LNCaP clone FGC (cell line): ENCODE measurements around the gene ITGA2B.

Experiments
- DNase-seq: peaks from one replicate; pipeline ENCODE4 v3.0.0-alpha.2; 2011; ENCODE audit warnings: low read depth
- H3K4me3 ChIP-seq: 2 replicates; pipeline ENCODE4 v1.5.1; 2011; ENCODE audit warnings: mild to moderate bottlenecking, low read depth, low read length, control low read depth
- TF ChIP-seq, protein P1 (sequence below): IDR thresholded peaks from 2 replicates; pipeline ENCODE4 v1.5.1; 2012; ENCODE audit warnings: mild to moderate bottlenecking; ENCODE audit not compliant: control insufficient read depth, insufficient read depth; ENCODE audit errors: extremely low read depth

ITGA2B gene

DNA sequence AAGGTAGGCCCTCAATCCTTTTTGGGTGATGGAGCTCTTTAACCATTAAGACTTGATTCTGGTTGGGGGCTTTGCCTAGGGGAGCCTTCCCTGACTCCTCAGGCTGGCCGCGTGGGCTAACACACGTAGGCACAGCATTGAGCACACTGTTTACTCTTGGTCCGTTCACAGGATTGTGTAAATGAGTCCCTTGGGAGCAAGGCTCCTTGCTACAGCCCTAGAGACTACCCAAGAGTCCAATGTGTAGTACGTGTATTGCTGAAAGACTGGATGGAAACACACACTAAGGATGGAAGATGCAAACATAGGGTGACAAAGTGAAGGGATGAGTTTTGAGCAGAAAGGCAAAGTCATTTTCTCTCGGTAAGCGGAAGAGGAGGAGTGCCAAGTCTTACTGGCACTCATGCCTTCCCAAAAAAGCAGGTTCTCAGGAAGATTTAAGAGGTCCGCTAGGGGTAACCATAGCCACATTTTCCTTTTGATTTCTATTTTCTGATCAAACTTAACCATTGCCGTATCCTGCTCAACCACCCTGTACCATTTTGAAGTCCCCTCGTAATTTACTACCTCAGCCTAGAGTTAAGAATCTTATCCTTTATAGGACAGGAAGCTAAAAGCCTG, 911 bp upstream of the ITGA2B start:
- no peak overlapping the region for H3K4me3 ChIP-seq
- no peak for DNase-seq
- TF ChIP-seq, protein P1, sequence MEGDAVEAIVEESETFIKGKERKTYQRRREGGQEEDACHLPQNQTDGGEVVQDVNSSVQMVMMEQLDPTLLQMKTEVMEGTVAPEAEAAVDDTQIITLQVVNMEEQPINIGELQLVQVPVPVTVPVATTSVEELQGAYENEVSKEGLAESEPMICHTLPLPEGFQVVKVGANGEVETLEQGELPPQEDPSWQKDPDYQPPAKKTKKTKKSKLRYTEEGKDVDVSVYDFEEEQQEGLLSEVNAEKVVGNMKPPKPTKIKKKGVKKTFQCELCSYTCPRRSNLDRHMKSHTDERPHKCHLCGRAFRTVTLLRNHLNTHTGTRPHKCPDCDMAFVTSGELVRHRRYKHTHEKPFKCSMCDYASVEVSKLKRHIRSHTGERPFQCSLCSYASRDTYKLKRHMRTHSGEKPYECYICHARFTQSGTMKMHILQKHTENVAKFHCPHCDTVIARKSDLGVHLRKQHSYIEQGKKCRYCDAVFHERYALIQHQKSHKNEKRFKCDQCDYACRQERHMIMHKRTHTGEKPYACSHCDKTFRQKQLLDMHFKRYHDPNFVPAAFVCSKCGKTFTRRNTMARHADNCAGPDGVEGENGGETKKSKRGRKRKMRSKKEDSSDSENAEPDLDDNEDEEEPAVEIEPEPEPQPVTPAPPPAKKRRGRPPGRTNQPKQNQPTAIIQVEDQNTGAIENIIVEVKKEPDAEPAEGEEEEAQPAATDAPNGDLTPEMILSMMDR, result no peak

DNA sequence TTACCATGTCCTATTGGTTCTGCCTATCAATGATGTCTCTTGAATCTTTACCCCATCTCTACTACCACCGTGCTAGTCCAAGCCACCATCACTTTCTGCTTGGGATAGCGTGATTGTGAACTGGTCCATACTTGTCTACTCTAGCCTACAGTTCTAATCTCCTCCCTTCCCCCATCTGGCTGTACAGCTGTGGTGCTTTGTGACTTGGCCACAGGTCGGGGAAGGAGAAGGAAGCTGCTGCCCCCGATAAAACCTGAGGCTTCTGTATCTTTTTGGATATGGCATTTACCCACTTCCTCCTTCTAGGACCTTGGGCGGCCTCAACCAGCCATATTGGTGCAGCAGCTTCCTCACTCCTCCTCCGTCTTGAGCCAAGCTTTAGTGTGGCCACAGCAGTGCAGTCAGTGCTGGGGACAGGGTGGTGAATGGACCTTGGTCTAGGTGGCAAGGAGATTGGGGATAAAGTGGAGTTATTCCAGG, 314 bp upstream of the ITGA2B start:
- TF ChIP-seq, protein P1, result no peak
- no peak for DNase-seq
- H3K4me3 ChIP-seq, result no peak overlapping the region

DNA sequence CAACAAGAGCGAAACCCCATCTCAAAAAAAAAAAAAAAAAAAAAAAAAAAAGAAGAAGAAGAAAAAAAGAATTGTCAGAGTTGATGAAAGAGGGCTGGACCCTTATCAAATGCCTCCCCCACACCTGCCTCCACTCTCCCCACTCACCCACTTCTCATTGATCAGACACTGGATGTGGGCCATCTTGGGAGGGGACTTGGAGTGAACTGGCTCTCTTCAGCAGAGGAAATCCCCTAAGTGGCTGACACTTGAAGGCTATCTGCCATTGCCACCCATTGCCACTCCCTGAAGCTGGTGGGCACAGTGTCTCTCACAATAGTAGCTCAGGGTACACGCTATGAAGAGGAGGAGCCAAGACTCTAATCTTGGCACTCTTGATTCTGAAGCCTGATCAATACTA, 1.6 kb downstream of the ITGA2B start:
- no peak for DNase-seq
- no peak overlapping the region for H3K4me3 ChIP-seq
- TF ChIP-seq, protein P1, result no peak

DNA sequence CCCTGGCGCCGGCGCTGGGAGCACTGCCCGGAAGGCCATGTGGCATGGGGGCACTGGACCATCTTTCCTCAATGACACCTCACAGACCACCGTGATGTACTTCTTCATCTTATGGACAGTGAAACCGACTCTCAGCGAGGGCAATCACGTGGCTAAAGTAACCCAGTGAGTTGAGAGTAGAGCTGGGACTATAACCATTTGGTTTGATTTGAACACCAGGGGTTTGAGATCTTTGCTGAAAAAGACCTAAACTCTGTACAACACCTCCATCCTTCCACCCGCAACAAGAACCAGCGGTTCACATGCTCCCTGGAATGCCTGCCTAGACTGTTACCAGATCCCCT, 3.3 kb downstream of the ITGA2B start:
- TF ChIP-seq, protein P1, result no peak
- H3K4me3 ChIP-seq, result no peak overlapping the region; the same call in 1 of the 2 replicates
- DNase-seq, result no peak

GRCh38 chr17:44385287-44386181, 3.9 kb downstream of the ITGA2B start:
- peak; percentile 3 for DNase-seq
- peak overlapping the region; percentile 47 for H3K4me3 ChIP-seq
- TF ChIP-seq, protein P1, result no peak

DNA sequence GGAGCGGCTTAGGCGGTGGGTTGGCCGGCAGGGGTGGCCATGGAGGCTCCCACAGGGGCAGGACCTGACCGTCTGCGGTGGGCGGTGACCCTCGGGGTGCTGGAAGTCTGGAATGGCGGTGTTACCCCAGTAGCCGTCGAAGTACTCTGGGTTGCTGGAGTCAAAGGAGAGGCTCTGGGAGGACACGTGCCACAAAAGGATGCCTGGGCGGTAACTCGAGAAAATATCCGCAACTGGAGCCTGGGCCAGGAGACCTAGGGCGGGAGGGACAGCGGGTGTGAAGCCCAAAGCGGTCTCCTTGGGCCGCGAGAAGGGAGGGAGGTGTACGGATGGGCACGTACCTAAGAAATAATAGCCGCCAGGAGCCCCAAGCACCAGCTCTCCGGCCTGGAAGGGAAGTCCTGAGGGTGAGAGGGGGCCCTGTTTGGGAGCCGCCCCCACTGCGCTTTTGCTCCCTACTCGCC, 4.6 kb downstream of the ITGA2B start:
- peak overlapping the region; percentile 29 for H3K4me3 ChIP-seq
- TF ChIP-seq, protein P1, result no peak
- DNase-seq, result no peak
